Adrenal gland (tissue), 5 donors: Measurements from ENCODE around the gene UBR3.
"Not testable (repeated sequence)": the region's sequence is repeated elsewhere in the genome, so short reads cannot be mapped to it uniquely, and the experiment has no call there.

Source experiments
- POLR2A ChIP-seq, 2 donors: fragments of 450-650 bp; IDR thresholded peaks; one replicate each; pipeline ENCODE4 v1.6.1; 2017; ENCODE audit warnings: antibody characterized with exemption in 2 of 2, mild to moderate bottlenecking in 2 of 2, moderate library complexity in 1 of 2
- TF ChIP-seq, protein P1 (sequence below), 6 experiments: fragments of 450-650 bp in 4 of 6; fragments of 200-600 bp in 2 of 6; sonication (generic) in 1 of 6; IDR thresholded peaks; 1 replicate in 5 of 6; 2 replicates in 1 of 6; pipeline versions ENCODE4 v1.5.1 to v1.8.0; 2016 to 2021; ENCODE audit warnings: antibody characterized with exemption in 6 of 6, mild to moderate bottlenecking in 2 of 6, moderate library complexity in 1 of 6
- donor health status: DM: no; HTN: no; CAD: no.

DNA sequence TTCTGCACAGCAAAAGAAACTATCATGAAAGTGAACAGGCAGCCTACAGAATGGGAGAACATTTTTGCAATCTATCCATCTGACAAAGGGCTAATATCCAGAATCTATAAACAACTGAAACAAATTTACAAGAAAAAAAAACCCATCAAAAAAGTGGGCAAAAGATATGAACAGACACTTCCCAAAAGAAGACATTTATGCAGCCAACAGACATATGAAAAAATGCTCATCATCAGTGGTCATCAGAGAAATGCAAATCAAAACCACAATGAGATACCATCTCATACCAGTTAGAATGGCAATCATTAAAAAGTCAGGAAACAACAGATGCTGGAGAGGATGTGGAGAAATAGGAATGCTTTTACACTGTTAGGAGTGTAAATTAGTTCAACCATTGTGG is 10.3 kb upstream of the UBR3 start:
- TF ChIP-seq, protein P1, sequence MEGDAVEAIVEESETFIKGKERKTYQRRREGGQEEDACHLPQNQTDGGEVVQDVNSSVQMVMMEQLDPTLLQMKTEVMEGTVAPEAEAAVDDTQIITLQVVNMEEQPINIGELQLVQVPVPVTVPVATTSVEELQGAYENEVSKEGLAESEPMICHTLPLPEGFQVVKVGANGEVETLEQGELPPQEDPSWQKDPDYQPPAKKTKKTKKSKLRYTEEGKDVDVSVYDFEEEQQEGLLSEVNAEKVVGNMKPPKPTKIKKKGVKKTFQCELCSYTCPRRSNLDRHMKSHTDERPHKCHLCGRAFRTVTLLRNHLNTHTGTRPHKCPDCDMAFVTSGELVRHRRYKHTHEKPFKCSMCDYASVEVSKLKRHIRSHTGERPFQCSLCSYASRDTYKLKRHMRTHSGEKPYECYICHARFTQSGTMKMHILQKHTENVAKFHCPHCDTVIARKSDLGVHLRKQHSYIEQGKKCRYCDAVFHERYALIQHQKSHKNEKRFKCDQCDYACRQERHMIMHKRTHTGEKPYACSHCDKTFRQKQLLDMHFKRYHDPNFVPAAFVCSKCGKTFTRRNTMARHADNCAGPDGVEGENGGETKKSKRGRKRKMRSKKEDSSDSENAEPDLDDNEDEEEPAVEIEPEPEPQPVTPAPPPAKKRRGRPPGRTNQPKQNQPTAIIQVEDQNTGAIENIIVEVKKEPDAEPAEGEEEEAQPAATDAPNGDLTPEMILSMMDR (IDR thresholded peaks at IDR 0.05): not testable (repeated sequence)
- TF ChIP-seq POLR2A (IDR thresholded peaks at IDR 0.05): not testable (repeated sequence)
